T-helper 17 cell (primary cell): ENCODE data around the gene HSD11B2. TPM values are rescaled to one million over a fixed set of nuclear protein-coding genes. Genes with fewer than 3 reads are reported as not detected.

Source experiments
- ATAC-seq: fragments of 150-1000 bp; cut with Tn5 transposase; 2 replicates; pipeline ENCODE4 v1.10.0; 2021; ENCODE audit warnings: mild to moderate bottlenecking, moderate library complexity
- DNase-seq, 3 donors: peaks; one replicate each; pipeline versions ENCODE4 v3.0.0 to v3.0.0-alpha.2; 2020 to 2021
- H3K9me3 ChIP-seq: one replicate; pipeline ENCODE4 v1.7.0; 2013; ENCODE audit warnings: low read length, mild to moderate bottlenecking; ENCODE audit not compliant: control insufficient read depth, poor library complexity, severe bottlenecking
- H3K27ac Mint-ChIP-seq: one replicate; pipeline ENCODE4 v1.8.0; 2022; ENCODE audit warnings: mild to moderate bottlenecking, moderate library complexity, mixed read lengths
- H3K27me3 Mint-ChIP-seq: one replicate; pipeline ENCODE4 v1.8.0; 2022; ENCODE audit warnings: mixed read lengths
- H3K36me3 Mint-ChIP-seq: one replicate; pipeline ENCODE4 v1.8.0; 2022; ENCODE audit warnings: low read depth, mixed read lengths
- H3K4me1 Mint-ChIP-seq: one replicate; pipeline ENCODE4 v1.8.0; 2022; ENCODE audit warnings: mild to moderate bottlenecking, mixed read lengths
- H3K4me3 Mint-ChIP-seq: one replicate; pipeline ENCODE4 v1.8.0; 2022; ENCODE audit warnings: mild to moderate bottlenecking, moderate library complexity, mixed read lengths
- total RNA-seq, 4 donors: library from RNA in 2 of 4; stranded (reverse) in 2 of 4; gene quantifications; one replicate each; pipeline ENCODE4 v1.2.3 and lab custom pipeline; 2022 to 2026

Gene HSD11B2
- total RNA-seq, 2 donors from 2014 or later: not detected

GRCh38 chr16:67438098-67438791, 7.3 kb downstream of the HSD11B2 start:
- Mint-ChIP-seq H3K4me1 (peaks cover 6% of the 10 kb centered on the region), H3K27ac (peak overlapping the region; percentile 39), H3K36me3 (peaks cover 10% of the 10 kb centered on the region), H3K4me3 (no peak overlapping the region), H3K27me3 (no peaks in the 10 kb centered on the region)
- no peak for DNase-seq
- H3K9me3 ChIP-seq: no peaks in the 10 kb centered on the region
- ATAC-seq: no peak

- Mint-ChIP-seq H3K27me3 (no peaks in the 10 kb centered on the region), H3K4me1 (peaks cover 6% of the 10 kb centered on the region), H3K4me3 (no peak overlapping the region), H3K27ac (peak overlapping the region; percentile 39), H3K36me3 (peaks cover 10% of the 10 kb centered on the region)
- no peak for DNase-seq
- ATAC-seq: no peak
- H3K9me3 ChIP-seq: no peaks in the 10 kb centered on the region
Observed at GRCh38 chr16:67438824-67439393, 8.0 kb downstream of the HSD11B2 start.

- Mint-ChIP-seq H3K4me1 (peaks cover 11% of the 10 kb centered on the region), H3K4me3 (no peak overlapping the region), H3K36me3 (peaks cover 12% of the 10 kb centered on the region), H3K27ac (no peak overlapping the region), H3K27me3 (no peaks in the 10 kb centered on the region)
- ATAC-seq: no peak
- DNase-seq: no peak
- H3K9me3 ChIP-seq: no peaks in the 10 kb centered on the region
Observed at GRCh38 chr16:67441271-67441753, 10.4 kb downstream of the HSD11B2 start.

- H3K36me3 Mint-ChIP-seq: peaks cover 12% of the 10 kb centered on the region
Observed at GRCh38 chr16:67441907-67442306, 11.0 kb downstream of the HSD11B2 start.

GRCh38 chr16:67442581-67443255, 11.8 kb downstream of the HSD11B2 start:
- ATAC-seq (no peak), DNase-seq (no peak)
- H3K4me3 Mint-ChIP-seq: no peak overlapping the region
- H3K27ac Mint-ChIP-seq: peak overlapping the region; percentile 29
- H3K27me3 Mint-ChIP-seq: no peaks in the 10 kb centered on the region
- no peaks in the 10 kb centered on the region for H3K9me3 ChIP-seq
- peaks cover 12% of the 10 kb centered on the region for H3K36me3 Mint-ChIP-seq
- peaks cover 14% of the 10 kb centered on the region for H3K4me1 Mint-ChIP-seq

More at GRCh38 chr16:67441907-67442306, 11.0 kb downstream of the HSD11B2 start:
- no peaks in the 10 kb centered on the region for H3K9me3 ChIP-seq
- peak overlapping the region; percentile 29 for H3K27ac Mint-ChIP-seq
- ATAC-seq (no peak), DNase-seq (no peak)
- H3K4me3 Mint-ChIP-seq: no peak overlapping the region
- no peaks in the 10 kb centered on the region for H3K27me3 Mint-ChIP-seq
- peaks cover 11% of the 10 kb centered on the region for H3K4me1 Mint-ChIP-seq

DNA sequence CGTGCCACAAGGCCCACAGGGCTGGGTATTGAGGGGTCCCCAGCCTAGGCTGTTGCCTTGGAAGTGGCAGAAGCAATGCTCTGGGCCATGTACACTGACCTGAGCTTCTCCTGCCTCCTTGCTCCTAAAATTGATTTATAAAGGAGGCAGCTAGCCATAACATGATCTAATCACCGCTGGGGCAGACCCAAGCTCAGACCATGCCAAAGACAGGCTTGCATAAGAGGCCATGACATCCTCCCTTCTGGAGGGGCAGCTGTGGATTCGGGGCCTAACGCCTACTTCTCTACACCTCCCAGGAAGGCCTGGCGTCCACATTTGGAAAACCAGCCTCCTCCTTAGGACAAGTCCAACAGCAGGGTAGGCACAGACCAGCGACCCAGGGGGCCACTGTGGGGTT, 12.3 kb downstream of the HSD11B2 start:
- no peaks in the 10 kb centered on the region for H3K9me3 ChIP-seq
- no peak overlapping the region for H3K4me3 Mint-ChIP-seq
- no peak for ATAC-seq
- H3K27ac Mint-ChIP-seq: no peak overlapping the region
- no peaks in the 10 kb centered on the region for H3K27me3 Mint-ChIP-seq
- no peak for DNase-seq
- peaks cover 16% of the 10 kb centered on the region for H3K4me1 Mint-ChIP-seq
- H3K36me3 Mint-ChIP-seq: peaks cover 12% of the 10 kb centered on the region

- H3K27me3 Mint-ChIP-seq: no peaks in the 10 kb centered on the region
- H3K9me3 ChIP-seq: no peaks in the 10 kb centered on the region
- peaks cover 6% of the 10 kb centered on the region for H3K36me3 Mint-ChIP-seq
- DNase-seq (no peak), ATAC-seq (no peak)
- H3K4me1 Mint-ChIP-seq: peaks cover 19% of the 10 kb centered on the region
- H3K27ac Mint-ChIP-seq: peak overlapping the region; percentile 70
- H3K4me3 Mint-ChIP-seq: peak overlapping the region; percentile 41
Observed at GRCh38 chr16:67444259-67445125, 13.6 kb downstream of the HSD11B2 start.

DNA sequence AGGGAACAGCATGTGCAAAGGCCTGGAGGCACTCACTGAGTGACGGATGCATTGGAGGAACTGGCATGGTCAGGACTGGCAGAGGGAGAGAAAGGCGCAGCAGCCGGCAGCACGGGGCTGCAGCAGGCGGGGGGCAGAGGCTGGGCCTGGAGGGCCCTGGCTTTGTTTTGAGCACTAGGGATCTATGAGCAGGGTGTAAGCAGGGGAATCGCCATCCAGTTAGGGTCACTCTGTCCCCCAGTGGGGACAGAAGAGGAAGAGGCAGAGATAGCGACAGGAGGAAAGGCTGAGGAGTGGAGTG, 14.2 kb downstream of the HSD11B2 start:
- DNase-seq (no peak), ATAC-seq (no peak)
- Mint-ChIP-seq H3K4me3 (no peak overlapping the region), H3K36me3 (peaks cover 6% of the 10 kb centered on the region), H3K27ac (peak overlapping the region; percentile 70), H3K4me1 (peaks cover 21% of the 10 kb centered on the region), H3K27me3 (no peaks in the 10 kb centered on the region)
- no peaks in the 10 kb centered on the region for H3K9me3 ChIP-seq

GRCh38 chr16:67445441-67445912, 14.6 kb downstream of the HSD11B2 start:
- H3K4me3 Mint-ChIP-seq: no peak overlapping the region
- H3K36me3 Mint-ChIP-seq: peaks cover 6% of the 10 kb centered on the region

DNA sequence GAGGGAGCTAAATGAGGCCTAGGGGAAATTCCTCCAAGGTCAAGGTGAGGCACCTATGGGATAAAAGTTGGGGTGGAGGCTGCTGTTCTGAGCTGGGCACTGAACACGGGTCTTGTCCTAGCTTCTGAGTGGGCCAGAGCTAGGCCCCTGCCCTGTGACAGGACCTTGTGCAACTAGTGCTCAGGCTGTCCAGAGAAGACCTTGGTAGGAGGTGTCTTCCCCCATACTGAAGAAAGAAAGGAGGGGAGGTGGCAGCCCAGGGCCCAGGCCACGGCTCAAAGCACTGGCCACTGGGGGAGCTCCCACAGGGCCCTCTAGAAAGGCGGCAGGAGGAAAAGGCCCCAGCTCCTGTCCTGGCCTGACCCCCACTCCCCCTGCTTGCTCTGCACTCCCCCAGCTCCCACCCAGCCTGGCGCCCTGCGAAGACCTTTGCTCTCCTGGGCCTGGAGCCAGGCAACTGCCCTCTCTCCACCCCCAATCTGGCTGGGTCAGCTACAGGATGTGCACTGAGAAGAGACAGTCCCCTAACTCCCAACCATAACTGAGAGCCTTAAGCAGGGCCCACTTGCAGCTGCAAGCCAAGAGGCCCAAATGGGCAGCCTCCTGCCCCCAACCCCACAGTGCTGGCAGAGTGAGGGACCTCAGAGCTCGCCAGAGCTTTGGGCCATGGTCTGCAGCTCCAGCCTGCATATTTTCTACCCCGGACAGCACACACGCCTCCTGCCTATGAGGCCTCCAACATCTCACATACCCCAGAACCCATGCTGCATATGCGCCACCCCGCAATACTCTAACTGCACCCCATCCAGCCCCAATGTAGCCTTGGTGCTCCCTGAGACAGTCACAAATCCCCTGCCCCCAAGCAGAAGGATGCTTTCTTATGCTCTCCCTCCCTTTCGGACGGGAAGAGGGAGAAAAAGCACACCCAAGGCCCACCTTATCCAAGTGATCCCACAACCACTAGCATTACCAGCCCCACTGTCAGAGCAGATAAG, 15.3 kb downstream of the HSD11B2 start:
- Mint-ChIP-seq H3K4me1 (peaks cover 30% of the 10 kb centered on the region), H3K27me3 (no peaks in the 10 kb centered on the region), H3K4me3 (no peak overlapping the region), H3K27ac (no peak overlapping the region), H3K36me3 (peaks cover 8% of the 10 kb centered on the region)
- ATAC-seq: no peak
- no peaks in the 10 kb centered on the region for H3K9me3 ChIP-seq
- no peak for DNase-seq

More at GRCh38 chr16:67445441-67445912, 14.6 kb downstream of the HSD11B2 start:
- DNase-seq (no peak), ATAC-seq (no peak)
- H3K4me1 Mint-ChIP-seq: peaks cover 25% of the 10 kb centered on the region
- no peak overlapping the region for H3K27ac Mint-ChIP-seq
- H3K27me3 Mint-ChIP-seq: no peaks in the 10 kb centered on the region
- no peaks in the 10 kb centered on the region for H3K9me3 ChIP-seq

GRCh38 chr16:67446968-67447507, 16.1 kb downstream of the HSD11B2 start:
- DNase-seq: no peak
- Mint-ChIP-seq H3K27me3 (no peaks in the 10 kb centered on the region), H3K4me3 (no peak overlapping the region), H3K27ac (no peak overlapping the region), H3K36me3 (peaks cover 5% of the 10 kb centered on the region), H3K4me1 (peaks cover 30% of the 10 kb centered on the region)
- no peak for ATAC-seq
- H3K9me3 ChIP-seq: no peaks in the 10 kb centered on the region
